ENCODE data around the gene RAX. TPM values are rescaled to one million over a fixed set of nuclear protein-coding genes. Genes with fewer than 3 reads are reported as not detected.
A peak's percentile ranks its signal among the peaks of the same experiment; 100 is the strongest.

Gene RAX
- total RNA-seq, 1 experiment from 2014 or later, result not detected

GRCh38 chr18:59249199-59249774 is 24.0 kb downstream of the RAX start:
- peak; percentile 76 for DNase-seq (ENCODE audit: low read depth)

- no peak for DNase-seq (ENCODE audit: low read depth)
Measured at GRCh38 chr18:59246796-59247195, 26.5 kb downstream of the RAX start.

GRCh38 chr18:59242906-59243305 is 30.3 kb downstream of the RAX start:
- DNase-seq (ENCODE audit: low read depth), result no peak

GRCh38 chr18:59239642-59240041 is 33.6 kb downstream of the RAX start:
- DNase-seq (ENCODE audit: low read depth), result no peak

GRCh38 chr18:59238385-59238784 is 34.9 kb downstream of the RAX start:
- peak; percentile 45 for DNase-seq (ENCODE audit: low read depth)

GRCh38 chr18:59233017-59233410 is 40.2 kb downstream of the RAX start:
- DNase-seq (ENCODE audit: low read depth), result peak; percentile 94

- DNase-seq (ENCODE audit: low read depth), result peak; percentile 20
Measured at GRCh38 chr18:59232309-59233016, 40.8 kb downstream of the RAX start.

- no peak for DNase-seq (ENCODE audit: low read depth)
Measured at GRCh38 chr18:59231877-59232276, 41.4 kb downstream of the RAX start.

GRCh38 chr18:59231114-59231513 is 42.1 kb downstream of the RAX start:
- no peak for DNase-seq (ENCODE audit: low read depth)

- peak; percentile 56 for DNase-seq (ENCODE audit: low read depth)
Measured at GRCh38 chr18:59229701-59230443, 43.4 kb downstream of the RAX start.

- peak; percentile 92 for DNase-seq (ENCODE audit: low read depth)
Measured at GRCh38 chr18:59229191-59229590, 44.1 kb downstream of the RAX start.

- peak; percentile 71 for DNase-seq (ENCODE audit: low read depth)
Measured at GRCh38 chr18:59228351-59228750, 44.9 kb downstream of the RAX start.

GRCh38 chr18:59222341-59222740 is 50.9 kb downstream of the RAX start:
- no peak for DNase-seq (ENCODE audit: low read depth)

GRCh38 chr18:59220784-59221765 is 52.2 kb downstream of the RAX start:
- peak; percentile 34 for DNase-seq (ENCODE audit: low read depth)

GRCh38 chr18:59220164-59220783 is 53.0 kb downstream of the RAX start:
- peak; percentile 16 for DNase-seq (ENCODE audit: low read depth)

GRCh38 chr18:59219672-59220163 is 53.5 kb downstream of the RAX start, which contains the start of gene GRP:
Gene GRP, plus strand, starts transcription at chr18:59220158. Its CDS starts 108 bp downstream, at chr18:59220266.
- DNase-seq (ENCODE audit: low read depth), result no peak

GRCh38 chr18:59218018-59218417 is 55.2 kb downstream of the RAX start:
- no peak for DNase-seq (ENCODE audit: low read depth)

Measured in M059J (cell line).